ENCODE results near the gene GRN. TPM values are rescaled to one million over a fixed set of nuclear protein-coding genes. Genes with fewer than 3 reads are reported as not detected.

The GRN gene
- total RNA-seq, 4 donors from 2014 or later, result 64.2 to 111 (median 87.1) TPM

GRCh38 chr17:44354582-44355561 lies 9.8 kb downstream of the GRN start:
- no peak for ATAC-seq
- no peaks in the 10 kb centered on the region for H3K27me3 ChIP-seq
- in situ Hi-C loops (cut with MboI; ENCODE audit: low sequenced_read_pairs in 4 of 4) (no loop called here), intact Hi-C loops (cut with DNase I; ENCODE audit: low total_unique reads) (no loop called here)
- H3K4me1 ChIP-seq, result no peaks in the 10 kb centered on the region
- no peaks in the 10 kb centered on the region for H3K9me3 ChIP-seq
- peaks cover 0 to 35% of the 10 kb centered on the region in 2 donors for H3K36me3 ChIP-seq
- H3K4me3 ChIP-seq, result no peak overlapping the region
- no peak for DNase-seq
- TF ChIP-seq, protein P1, sequence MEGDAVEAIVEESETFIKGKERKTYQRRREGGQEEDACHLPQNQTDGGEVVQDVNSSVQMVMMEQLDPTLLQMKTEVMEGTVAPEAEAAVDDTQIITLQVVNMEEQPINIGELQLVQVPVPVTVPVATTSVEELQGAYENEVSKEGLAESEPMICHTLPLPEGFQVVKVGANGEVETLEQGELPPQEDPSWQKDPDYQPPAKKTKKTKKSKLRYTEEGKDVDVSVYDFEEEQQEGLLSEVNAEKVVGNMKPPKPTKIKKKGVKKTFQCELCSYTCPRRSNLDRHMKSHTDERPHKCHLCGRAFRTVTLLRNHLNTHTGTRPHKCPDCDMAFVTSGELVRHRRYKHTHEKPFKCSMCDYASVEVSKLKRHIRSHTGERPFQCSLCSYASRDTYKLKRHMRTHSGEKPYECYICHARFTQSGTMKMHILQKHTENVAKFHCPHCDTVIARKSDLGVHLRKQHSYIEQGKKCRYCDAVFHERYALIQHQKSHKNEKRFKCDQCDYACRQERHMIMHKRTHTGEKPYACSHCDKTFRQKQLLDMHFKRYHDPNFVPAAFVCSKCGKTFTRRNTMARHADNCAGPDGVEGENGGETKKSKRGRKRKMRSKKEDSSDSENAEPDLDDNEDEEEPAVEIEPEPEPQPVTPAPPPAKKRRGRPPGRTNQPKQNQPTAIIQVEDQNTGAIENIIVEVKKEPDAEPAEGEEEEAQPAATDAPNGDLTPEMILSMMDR (IDR thresholded peaks at IDR 0.05 in 4 of 5, conservative IDR thresholded peaks at IDR 0.05 in 1 of 5), result peak in 2 of 5 experiments; percentile 31 to 60
- no peak for TF ChIP-seq POLR2A (IDR thresholded peaks at IDR 0.05)
- no peak overlapping the region for H3K27ac ChIP-seq

GRCh38 chr17:44355642-44356099 lies 10.6 kb downstream of the GRN start:
- Histone ChIP-seq H3K4me3 (no peak overlapping the region), H3K27me3 (no peaks in the 10 kb centered on the region), H3K27ac (no peak overlapping the region), H3K36me3 (peaks cover 0 to 27% of the 10 kb centered on the region in 2 donors), H3K4me1 (no peaks in the 10 kb centered on the region), H3K9me3 (no peaks in the 10 kb centered on the region)
- ATAC-seq (no peak), DNase-seq (no peak)
- intact Hi-C loops (cut with DNase I; ENCODE audit: low total_unique reads) (no loop called here), in situ Hi-C loops (cut with MboI; ENCODE audit: low sequenced_read_pairs in 4 of 4) (no loop called here)
- no peak for TF ChIP-seq POLR2A (IDR thresholded peaks at IDR 0.05)
- TF ChIP-seq, protein P1 (IDR thresholded peaks at IDR 0.05 in 4 of 5, conservative IDR thresholded peaks at IDR 0.05 in 1 of 5), result no peak

GRCh38 chr17:44356241-44356640 lies 11.1 kb downstream of the GRN start:
- TF ChIP-seq, protein P1 (IDR thresholded peaks at IDR 0.05 in 4 of 5, conservative IDR thresholded peaks at IDR 0.05 in 1 of 5), result no peak
- no peak for DNase-seq
- in situ Hi-C loops (cut with MboI; ENCODE audit: low sequenced_read_pairs in 4 of 4) (no loop called here), intact Hi-C loops (cut with DNase I; ENCODE audit: low total_unique reads) (no loop called here)
- Histone ChIP-seq H3K27me3 (no peaks in the 10 kb centered on the region), H3K27ac (no peak overlapping the region), H3K4me3 (no peak overlapping the region), H3K36me3 (peaks cover 0 to 21% of the 10 kb centered on the region in 2 donors), H3K9me3 (no peaks in the 10 kb centered on the region), H3K4me1 (no peaks in the 10 kb centered on the region)
- no peak for ATAC-seq

DNA sequence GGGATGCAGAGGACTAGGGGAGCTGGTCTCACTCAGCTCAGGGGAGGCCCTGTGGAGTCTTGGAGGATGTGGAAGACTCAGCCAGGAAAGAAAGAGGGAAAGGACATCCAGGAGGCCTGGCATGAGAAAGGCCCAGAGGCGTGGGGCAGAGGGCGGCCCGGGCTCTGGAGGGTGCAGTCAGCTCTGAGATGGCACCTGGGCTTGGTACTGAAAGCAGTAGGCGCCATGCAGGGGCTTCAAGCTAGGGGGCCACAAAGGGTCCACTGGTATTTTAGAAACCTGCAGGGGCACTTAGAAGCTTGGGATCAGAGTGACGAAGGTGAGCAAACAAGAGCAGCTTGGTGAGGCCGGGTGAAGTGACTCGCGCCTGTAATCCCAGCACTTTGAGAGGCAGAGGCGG lies 13.0 kb downstream of the GRN start:
- H3K4me1 ChIP-seq, result peaks cover 4 to 5% of the 10 kb centered on the region in 2 donors
- H3K36me3 ChIP-seq, result peaks cover 0 to 3% of the 10 kb centered on the region in 2 donors
- H3K27ac ChIP-seq, result no peak overlapping the region
- TF ChIP-seq, protein P1 (IDR thresholded peaks at IDR 0.05 in 4 of 5, conservative IDR thresholded peaks at IDR 0.05 in 1 of 5), result no peak
- TF ChIP-seq POLR2A (IDR thresholded peaks at IDR 0.05), result no peak
- peaks cover 5 to 15% (median 9%) of the 10 kb centered on the region in 3 donors for H3K27me3 ChIP-seq
- H3K9me3 ChIP-seq, result no peaks in the 10 kb centered on the region
- no peak overlapping the region for H3K4me3 ChIP-seq
- intact Hi-C loops (cut with DNase I; ENCODE audit: low total_unique reads) (no loop called here), in situ Hi-C loops (cut with MboI; ENCODE audit: low sequenced_read_pairs in 4 of 4) (no loop called here)
- ATAC-seq (no peak), DNase-seq (no peak)

All from gastrocnemius medialis (tissue), 4 donors.